ENCODE data around the gene MKLN1. TPM values are rescaled to one million over a fixed set of nuclear protein-coding genes. Genes with fewer than 3 reads are reported as not detected.

MKLN1 gene
- total RNA-seq, 3 donors from 2014 or later (not counting 1 experiment from before 2014, with no cell fraction given): 59.1 to 79.6 (median 65.0) TPM

GRCh38 chr7:131346885-131347592 lies 19.4 kb downstream of the MKLN1 start:
- intact Hi-C loops (cut with micrococcal nuclease): no loop called here
- Mint-ChIP-seq H3K36me3 (no peaks in the 10 kb centered on the region), H3K9me3 (no peaks in the 10 kb centered on the region), H3K4me1 (peaks cover 46 to 56% of the 10 kb centered on the region in 2 donors), H3K27ac (peak overlapping the region; percentile 17 to 37), H3K27me3 (ENCODE audit: low read depth in 2 of 2) (no peaks in the 10 kb centered on the region), H3K4me3 (no peak overlapping the region)
- H3K9me3 ChIP-seq (ENCODE audit: control insufficient read depth, insufficient read depth, low read length): no peaks in the 10 kb centered on the region
- 81% methylated on average over 3 of the region's 3 CpGs for WGBS (ENCODE audit: insufficient coverage)
- no peak for TF ChIP-seq CTCF (IDR thresholded peaks at IDR 0.05)
- H3K4me1 ChIP-seq (ENCODE audit: control insufficient read depth, insufficient read depth, low read length): no peaks in the 10 kb centered on the region
- H3K4me3 ChIP-seq (ENCODE audit: low read length): no peak overlapping the region
- ATAC-seq (no peak), DNase-seq (no peak)
- H3K27ac ChIP-seq (ENCODE audit: low read length): no peak overlapping the region
- no peaks in the 10 kb centered on the region for H3K36me3 ChIP-seq (ENCODE audit: control insufficient read depth, insufficient read depth, low read length)
- no peaks in the 10 kb centered on the region for H3K27me3 ChIP-seq (ENCODE audit: control insufficient read depth, insufficient read depth, low read length)

- Mint-ChIP-seq H3K27me3 (ENCODE audit: low read depth in 2 of 2) (no peaks in the 10 kb centered on the region), H3K4me1 (peaks cover 62 to 66% of the 10 kb centered on the region in 2 donors), H3K27ac (no peak overlapping the region), H3K36me3 (no peaks in the 10 kb centered on the region), H3K4me3 (no peak overlapping the region), H3K9me3 (no peaks in the 10 kb centered on the region)
- Histone ChIP-seq H3K27me3 (ENCODE audit: control insufficient read depth, insufficient read depth, low read length) (no peaks in the 10 kb centered on the region), H3K4me3 (ENCODE audit: low read length) (no peak overlapping the region), H3K9me3 (ENCODE audit: control insufficient read depth, insufficient read depth, low read length) (no peaks in the 10 kb centered on the region), H3K4me1 (ENCODE audit: control insufficient read depth, insufficient read depth, low read length) (peaks cover 4% of the 10 kb centered on the region), H3K27ac (ENCODE audit: low read length) (no peak overlapping the region), H3K36me3 (ENCODE audit: control insufficient read depth, insufficient read depth, low read length) (no peaks in the 10 kb centered on the region)
- ATAC-seq (no peak), DNase-seq (no peak)
- no CpG with 5 or more reads among the region's 2 CpGs for WGBS (ENCODE audit: insufficient coverage)
- TF ChIP-seq CTCF (IDR thresholded peaks at IDR 0.05): no peak
- intact Hi-C loops (cut with micrococcal nuclease): no loop called here
Observed at GRCh38 chr7:131352032-131352431, 24.4 kb downstream of the MKLN1 start.

GRCh38 chr7:131354390-131354789 lies 26.7 kb downstream of the MKLN1 start:
- Histone ChIP-seq H3K4me1 (ENCODE audit: control insufficient read depth, insufficient read depth, low read length) (peaks cover 4% of the 10 kb centered on the region), H3K9me3 (ENCODE audit: control insufficient read depth, insufficient read depth, low read length) (no peaks in the 10 kb centered on the region), H3K36me3 (ENCODE audit: control insufficient read depth, insufficient read depth, low read length) (no peaks in the 10 kb centered on the region), H3K4me3 (ENCODE audit: low read length) (no peak overlapping the region), H3K27ac (ENCODE audit: low read length) (no peak overlapping the region), H3K27me3 (ENCODE audit: control insufficient read depth, insufficient read depth, low read length) (no peaks in the 10 kb centered on the region)
- Mint-ChIP-seq H3K4me1 (peaks cover 61 to 69% of the 10 kb centered on the region in 2 donors), H3K27me3 (ENCODE audit: low read depth in 2 of 2) (no peaks in the 10 kb centered on the region), H3K9me3 (no peaks in the 10 kb centered on the region), H3K27ac (no peak overlapping the region), H3K4me3 (no peak overlapping the region), H3K36me3 (no peaks in the 10 kb centered on the region)
- no peak for DNase-seq
- 81% methylated on average over 3 of the region's 3 CpGs for WGBS (ENCODE audit: insufficient coverage)
- ATAC-seq: no peak
- intact Hi-C loops (cut with micrococcal nuclease): no loop called here
- no peak for TF ChIP-seq CTCF (IDR thresholded peaks at IDR 0.05)
